Upper lobe of left lung (tissue), 6 donors: ENCODE measurements around the gene NEK2. TPM values are rescaled to one million over a fixed set of nuclear protein-coding genes. Genes with fewer than 3 reads are reported as not detected.
A peak's percentile ranks its signal among the peaks of the same experiment; 100 is the strongest.

Source experiments
- ATAC-seq, 2 donors: fragments of 200-7000 bp; cut with Tn5 transposase; one replicate each; pipeline ENCODE4 v1.9.1; 2022; ENCODE audit warnings: mild to moderate bottlenecking in 2 of 2, moderate library complexity in 2 of 2; ENCODE audit not compliant: low FRiP score in 2 of 2
- DNase-seq, 2 donors: peaks; one replicate each; pipeline ENCODE4 v3.0.0-alpha.2; 2019 to 2020
- H3K27ac ChIP-seq, 4 donors: fragments of 200-600 bp; sonication (generic); one replicate each; pipeline ENCODE4 v1.5.1; 2016 to 2019
- H3K27me3 ChIP-seq, 4 donors: fragments of 200-600 bp; sonication (generic); one replicate each; pipeline ENCODE4 v1.5.1; 2017 to 2019
- H3K36me3 ChIP-seq, 4 donors: fragments of 200-600 bp; sonication (generic); one replicate each; pipeline ENCODE4 v1.5.1; 2016 to 2019
- H3K4me1 ChIP-seq, 4 donors: fragments of 200-600 bp; sonication (generic); one replicate each; pipeline ENCODE4 v1.5.1; 2018 to 2019
- H3K4me3 ChIP-seq, 4 donors: fragments of 200-600 bp; sonication (generic); one replicate each; pipeline ENCODE4 v1.5.1; 2017 to 2019; ENCODE audit warnings: mild to moderate bottlenecking in 2 of 4, moderate library complexity in 1 of 4
- H3K9me3 ChIP-seq, 4 donors: fragments of 200-600 bp; sonication (generic); one replicate each; pipeline ENCODE4 v1.5.1; 2018 to 2019
- EP300 ChIP-seq, 4 donors: sonication (generic); formaldehyde crosslinking; IDR thresholded peaks; one replicate each; pipeline ENCODE4 v1.5.1; 2017; ENCODE audit warnings: antibody characterized with exemption in 4 of 4, control low read depth in 2 of 4
- POLR2A ChIP-seq, 4 donors: fragments of 450-650 bp; IDR thresholded peaks; one replicate each; pipeline ENCODE4 v1.5.1; 2016 to 2017; ENCODE audit warnings: antibody characterized with exemption in 4 of 4, mild to moderate bottlenecking in 2 of 4
- POLR2AphosphoS5 ChIP-seq, 2 donors: sonication (generic); formaldehyde crosslinking; IDR thresholded peaks; one replicate each; pipeline ENCODE4 v1.5.1; 2017; ENCODE audit warnings: antibody characterized with exemption in 2 of 2
- WGBS, 2 donors: methylation state at CpG; one replicate each; pipeline ENCODE4 v1.1.5; 2017 to 2018; 5-methylcytosine and 5-hydroxymethylcytosine counted together
- total RNA-seq, 6 donors: library from RNA; depleted of rRNA in 4 of 6; stranded (reverse); fragments of >200 nt in 4 of 6; gene quantifications; one replicate each; pipeline versions ENCODE4 v1.1.0 to v1.2.1, GENCODE V29; 2016 to 2021
- TF ChIP-seq, protein P1 (sequence below), 6 experiments: fragments of 450-650 bp in 4 of 6; fragments of 200-600 bp in 2 of 6; sonication (generic) in 2 of 6; IDR thresholded peaks; one replicate each; pipeline ENCODE4 v1.5.1; 2016 to 2019; ENCODE audit warnings: antibody characterized with exemption in 6 of 6
- donor health status: DM: no; HTN: no; CAD: no; lungs with moderate emphysema.
- donor health status: DM: no; HTN: yes; CAD: no; lungs with severe emphysema.

NEK2 gene
- total RNA-seq, 6 donors from 2014 or later, result 0.33 to 1.8 (median 1.2) TPM; not detected in 1

DNA sequence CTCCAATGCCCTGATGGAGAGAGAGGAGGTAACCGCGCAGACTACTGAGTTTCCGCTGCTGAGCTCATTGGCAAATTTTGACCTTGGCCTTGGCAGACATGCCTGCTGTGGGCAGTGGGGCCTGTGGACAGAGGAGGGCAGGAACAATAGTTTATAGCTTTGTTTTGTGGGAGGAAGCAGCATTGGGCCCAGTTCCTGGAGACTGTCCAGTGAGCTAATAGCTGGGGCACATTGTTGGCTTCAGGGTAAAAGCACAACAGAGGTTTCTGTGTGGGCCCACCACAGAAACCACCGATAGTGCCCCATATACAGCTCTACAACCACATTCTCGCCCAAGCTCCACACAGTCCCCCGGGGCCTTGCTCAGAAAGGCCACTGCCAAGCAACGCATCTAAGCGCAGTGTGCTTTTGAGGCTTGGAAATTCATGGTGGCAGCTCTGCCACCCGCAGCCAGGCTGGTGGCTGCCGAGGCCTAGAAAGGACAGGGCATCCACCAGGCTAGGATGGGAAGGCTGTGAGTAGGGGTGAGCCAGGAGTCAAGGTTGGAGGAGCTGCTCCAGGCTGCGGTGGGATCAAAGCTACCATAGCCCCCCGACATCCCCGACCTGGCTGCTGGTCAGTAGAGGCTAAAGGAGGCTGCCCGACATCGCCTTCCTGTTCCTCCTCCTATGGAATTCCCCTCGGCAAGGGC is 43.2 kb downstream of the NEK2 start:
- WGBS, 2 donors, result 84 to 85% methylated on average over 12 to 16 of the region's 16 CpGs
- H3K36me3 ChIP-seq, result no peaks in the 10 kb centered on the region
- no peak for DNase-seq
- no peak overlapping the region for H3K4me3 ChIP-seq
- H3K27ac ChIP-seq, result no peak overlapping the region
- ATAC-seq, result no peak
- peaks cover 0 to 7% (median 0%) of the 10 kb centered on the region in 4 donors for H3K4me1 ChIP-seq
- TF ChIP-seq, protein P1, sequence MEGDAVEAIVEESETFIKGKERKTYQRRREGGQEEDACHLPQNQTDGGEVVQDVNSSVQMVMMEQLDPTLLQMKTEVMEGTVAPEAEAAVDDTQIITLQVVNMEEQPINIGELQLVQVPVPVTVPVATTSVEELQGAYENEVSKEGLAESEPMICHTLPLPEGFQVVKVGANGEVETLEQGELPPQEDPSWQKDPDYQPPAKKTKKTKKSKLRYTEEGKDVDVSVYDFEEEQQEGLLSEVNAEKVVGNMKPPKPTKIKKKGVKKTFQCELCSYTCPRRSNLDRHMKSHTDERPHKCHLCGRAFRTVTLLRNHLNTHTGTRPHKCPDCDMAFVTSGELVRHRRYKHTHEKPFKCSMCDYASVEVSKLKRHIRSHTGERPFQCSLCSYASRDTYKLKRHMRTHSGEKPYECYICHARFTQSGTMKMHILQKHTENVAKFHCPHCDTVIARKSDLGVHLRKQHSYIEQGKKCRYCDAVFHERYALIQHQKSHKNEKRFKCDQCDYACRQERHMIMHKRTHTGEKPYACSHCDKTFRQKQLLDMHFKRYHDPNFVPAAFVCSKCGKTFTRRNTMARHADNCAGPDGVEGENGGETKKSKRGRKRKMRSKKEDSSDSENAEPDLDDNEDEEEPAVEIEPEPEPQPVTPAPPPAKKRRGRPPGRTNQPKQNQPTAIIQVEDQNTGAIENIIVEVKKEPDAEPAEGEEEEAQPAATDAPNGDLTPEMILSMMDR (IDR thresholded peaks at IDR 0.05), result no peak
- TF ChIP-seq POLR2AphosphoS5 (IDR thresholded peaks at IDR 0.05) (no peak), POLR2A (IDR thresholded peaks at IDR 0.05) (no peak), EP300 (IDR thresholded peaks at IDR 0.05) (no peak)
- no peaks in the 10 kb centered on the region for H3K9me3 ChIP-seq
- no peaks in the 10 kb centered on the region for H3K27me3 ChIP-seq

DNA sequence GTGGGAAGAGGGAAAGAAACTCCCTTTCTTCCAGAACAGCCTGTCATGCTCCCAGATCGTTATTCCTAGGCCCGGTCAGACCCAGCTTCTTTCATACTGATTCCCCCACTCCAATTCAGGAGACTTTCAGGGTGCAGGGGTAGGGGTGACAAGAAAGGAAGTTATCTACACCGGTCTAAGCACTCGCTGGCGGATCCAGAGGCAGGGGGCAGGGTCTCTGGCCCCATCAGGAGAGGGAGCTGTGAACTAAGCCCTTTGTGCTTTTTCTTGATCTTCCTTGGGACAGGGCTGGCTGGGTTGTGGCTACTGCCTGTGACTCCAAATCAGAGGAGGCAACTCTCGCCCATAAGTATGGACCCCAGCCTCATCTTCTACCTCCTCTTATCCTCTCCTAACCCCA is 44.3 kb downstream of the NEK2 start:
- Histone ChIP-seq H3K4me3 (no peak overlapping the region), H3K27ac (no peak overlapping the region), H3K36me3 (no peaks in the 10 kb centered on the region), H3K4me1 (peaks cover 0 to 7% (median 0%) of the 10 kb centered on the region in 4 donors), H3K27me3 (no peaks in the 10 kb centered on the region), H3K9me3 (no peaks in the 10 kb centered on the region)
- TF ChIP-seq, protein P1 (IDR thresholded peaks at IDR 0.05), result no peak
- TF ChIP-seq EP300 (IDR thresholded peaks at IDR 0.05), result no peak
- no peak for TF ChIP-seq POLR2A (IDR thresholded peaks at IDR 0.05)
- DNase-seq, result no peak
- WGBS, 2 donors, result 89 to 95% methylated on average over 6 of the region's 6 CpGs
- no peak for ATAC-seq

DNA sequence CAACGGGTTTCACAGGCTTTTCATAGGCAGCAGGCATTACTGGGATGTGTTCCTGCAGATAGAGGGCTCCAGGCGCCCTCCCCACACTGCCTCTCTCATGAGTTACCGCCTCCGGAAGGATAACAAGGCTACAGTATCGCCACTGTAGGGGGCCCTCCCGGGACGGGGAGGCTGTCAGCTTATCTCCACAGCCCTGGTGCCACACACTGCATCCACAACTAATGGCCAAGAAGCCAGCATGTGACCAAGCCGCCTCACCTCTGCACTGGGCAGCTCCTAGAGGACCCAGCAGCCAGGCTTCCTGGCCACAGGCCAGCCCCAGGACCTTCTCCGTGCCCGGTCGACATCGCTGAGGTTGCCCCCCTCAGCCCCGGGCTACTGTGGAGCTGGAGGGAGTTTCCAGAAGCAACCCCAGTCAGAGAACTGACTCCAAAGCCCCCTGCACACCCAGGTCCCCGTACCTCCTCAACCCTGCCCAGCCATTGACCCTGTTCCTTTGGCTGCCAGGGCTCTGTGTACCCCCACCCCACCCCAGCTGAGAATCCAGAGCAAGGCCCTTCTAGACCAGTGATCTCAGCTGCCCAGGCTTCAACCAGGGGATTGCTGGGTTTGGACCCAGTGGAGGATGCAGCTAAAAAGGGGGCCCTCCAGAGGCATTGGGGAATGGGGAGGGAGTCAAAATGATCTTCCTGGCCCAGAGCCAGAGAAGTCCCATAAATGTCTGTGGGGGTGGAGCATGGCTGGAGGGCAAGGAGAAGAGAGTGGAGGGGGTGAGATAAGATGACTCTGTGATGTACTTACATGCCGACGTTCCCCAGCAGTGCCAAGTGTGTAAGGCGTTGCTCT is 45.0 kb downstream of the NEK2 start:
- Histone ChIP-seq H3K9me3 (no peaks in the 10 kb centered on the region), H3K4me1 (peaks cover 0 to 7% (median 0%) of the 10 kb centered on the region in 4 donors), H3K27me3 (no peaks in the 10 kb centered on the region), H3K36me3 (no peaks in the 10 kb centered on the region), H3K4me3 (no peak overlapping the region), H3K27ac (no peak overlapping the region)
- no peak for TF ChIP-seq POLR2A (IDR thresholded peaks at IDR 0.05)
- TF ChIP-seq, protein P1 (IDR thresholded peaks at IDR 0.05), result no peak
- TF ChIP-seq POLR2AphosphoS5 (IDR thresholded peaks at IDR 0.05), result no peak
- no peak for TF ChIP-seq EP300 (IDR thresholded peaks at IDR 0.05)
- peak in 1 of 2 donors; percentile 31 for ATAC-seq
- WGBS, 2 donors, result 42 to 56% methylated on average over 9 to 16 of the region's 17 CpGs
- DNase-seq, result peak in 1 of 2 donors; percentile 58

DNA sequence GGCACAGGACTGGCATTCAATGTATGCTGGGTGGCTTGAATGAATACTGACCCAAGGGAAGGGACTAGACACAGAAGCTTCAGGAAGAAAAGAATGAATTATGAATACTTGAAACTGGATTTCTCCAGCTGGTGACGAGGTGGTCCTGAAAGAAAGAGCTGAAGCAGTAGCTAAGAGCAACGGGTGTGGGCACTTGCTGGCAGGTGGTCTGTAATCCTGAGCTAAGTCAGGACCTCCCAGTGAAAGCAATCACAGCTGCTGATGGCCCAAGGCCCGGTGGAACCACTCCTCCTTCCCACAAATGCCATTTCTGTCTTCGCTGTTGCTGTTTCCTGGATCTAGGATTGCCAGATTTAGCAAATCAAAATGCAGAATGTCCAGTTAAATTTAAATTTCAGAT is 47.0 kb downstream of the NEK2 start:
- TF ChIP-seq, protein P1 (IDR thresholded peaks at IDR 0.05), result no peak
- TF ChIP-seq POLR2A (IDR thresholded peaks at IDR 0.05) (no peak), EP300 (IDR thresholded peaks at IDR 0.05) (no peak), POLR2AphosphoS5 (IDR thresholded peaks at IDR 0.05) (no peak)
- ATAC-seq (no peak), DNase-seq (no peak)
- H3K4me3 ChIP-seq, result no peak overlapping the region
- H3K27ac ChIP-seq, result no peak overlapping the region
- peaks cover 0 to 7% (median 0%) of the 10 kb centered on the region in 4 donors for H3K4me1 ChIP-seq
- no peaks in the 10 kb centered on the region for H3K27me3 ChIP-seq
- H3K9me3 ChIP-seq, result no peaks in the 10 kb centered on the region
- WGBS, 2 donors, result 54 to 65% methylated on average over 4 of the region's 4 CpGs
- H3K36me3 ChIP-seq, result no peaks in the 10 kb centered on the region
